HepG2 (cell line): ENCODE measurements around the gene ZNF540. TPM values are rescaled to one million over a fixed set of nuclear protein-coding genes. Genes with fewer than 3 reads are reported as not detected.
A peak's percentile ranks its signal among the peaks of the same experiment; 100 is the strongest.

Source experiments
- ATAC-seq: fragments of 200-7000 bp; cut with Tn5 transposase; 3 replicates; pipeline ENCODE4 v1.9.1; 2020; ENCODE audit warnings: mild to moderate bottlenecking, moderate library complexity
- BruUV-seq: library from RNA; stranded (reverse); fragments of 400-500 nt; replicated peaks from 2 replicates; lab custom pipeline; 2021; lab: Mats Ljungman, UMichigan
- CTCF ChIA-PET: fragments of 300-600 bp; formaldehyde crosslinking; extraction: SDS; loops from one replicate; lab custom pipeline; 2021; ENCODE audit warnings: low total read pairs, inconsistent platforms, low intra/inter-chr PET ratio; lab: Yijun Ruan, JAX
- POLR2A ChIA-PET: fragments of 350-600 bp; sonication (Branson Sonifier 250); formaldehyde crosslinking; loops from one replicate; lab custom pipeline; 2020; ENCODE audit warnings: antibody characterized with exemption, inconsistent platforms; lab: Yijun Ruan, JAX
- DNase-seq: peaks from one replicate; pipeline ENCODE4 v3.0.0-alpha.2; 2015; ENCODE audit warnings: low spot score
- FAIRE-seq: peaks from 3 replicates; lab custom pipeline; 2011; peaks lifted over from hg19 to GRCh38; lab: Jason Lieb, UNC
- H2AFZ ChIP-seq: one replicate; pipeline ENCODE4 v1.6.1; 2011; ENCODE audit warnings: low read length, inconsistent platforms
- H3K27ac ChIP-seq: fragments of 300-600 bp; 3 replicates; pipeline ENCODE4 v1.8.0; 2011; ENCODE audit warnings: mixed run types, mild to moderate bottlenecking, mixed read lengths, low read length, inconsistent platforms; ENCODE audit not compliant: insufficient read depth; ENCODE audit errors: extremely low read length
- H3K27me3 ChIP-seq, 2 experiments: fragments of 200-600 bp in 1 of 2; 2 replicates in 1 of 2; 3 replicates in 1 of 2; pipeline versions ENCODE4 v1.6.0 to v1.8.0; 2011; ENCODE audit warnings: low read length in 2 of 2, mild to moderate bottlenecking in 2 of 2, moderate library complexity in 2 of 2, inconsistent platforms in 1 of 2; ENCODE audit not compliant: insufficient read depth in 2 of 2, control insufficient read depth in 1 of 2
- H3K36me3 ChIP-seq, 2 experiments: fragments of 200-600 bp in 1 of 2; replicated peaks in 1 of 2; 2 replicates in 1 of 2; 3 replicates in 1 of 2; pipeline versions ENCODE4 v1.5.1 to v1.8.0; 2011; ENCODE audit warnings: low read length in 2 of 2, inconsistent platforms in 1 of 2; ENCODE audit not compliant: insufficient read depth in 2 of 2, control insufficient read depth in 1 of 2
- H3K4me1 ChIP-seq: 2 replicates; pipeline ENCODE4 v1.5.1; 2012; ENCODE audit warnings: low read length, inconsistent platforms; ENCODE audit not compliant: insufficient read depth
- H3K4me2 ChIP-seq: 2 replicates; pipeline ENCODE4 v1.6.0; 2011; ENCODE audit warnings: low read depth, low read length, inconsistent platforms
- H3K4me3 ChIP-seq, 3 experiments: fragments of 200-600 bp in 1 of 3; sonication (generic), shearing (Covaris generic) in 1 of 3; replicated peaks in 1 of 3; 2 replicates each; pipeline ENCODE4 v1.5.1; 2011 to 2016; ENCODE audit warnings: low read length in 3 of 3, inconsistent platforms in 2 of 3, low read depth in 2 of 3, mild to moderate bottlenecking in 2 of 3, control low read depth in 1 of 3, mixed read lengths in 1 of 3; ENCODE audit not compliant: insufficient read depth in 1 of 3
- H3K79me2 ChIP-seq: one replicate; pipeline ENCODE4 v1.6.1; 2011; ENCODE audit warnings: low read length, inconsistent platforms; ENCODE audit not compliant: insufficient read depth
- H3K9ac ChIP-seq: 2 replicates; pipeline ENCODE4 v1.6.0; 2011; ENCODE audit warnings: mild to moderate bottlenecking, low read depth, low read length, inconsistent platforms; ENCODE audit not compliant: insufficient read depth
- H3K9me3 ChIP-seq: 2 replicates; pipeline ENCODE4 v1.5.1; 2012; ENCODE audit warnings: mild to moderate bottlenecking, low read length
- H4K20me1 ChIP-seq: 2 replicates; pipeline ENCODE4 v1.6.0; 2011; ENCODE audit warnings: inconsistent platforms, mild to moderate bottlenecking, low read length, moderate library complexity; ENCODE audit not compliant: insufficient read depth
- GMEB1 ChIP-seq: sonication (generic); formaldehyde crosslinking; IDR thresholded peaks from 2 replicates; pipeline ENCODE4 v1.5.1; 2020; ENCODE audit warnings: missing genetic modification reagents, mild to moderate bottlenecking, borderline replicate concordance
- KMT2B ChIP-seq: IDR thresholded peaks from 2 replicates; pipeline ENCODE4 v1.6.1; 2016; ENCODE audit warnings: missing genetic modification reagents, missing compliant biosample characterization
- MED1 ChIP-seq: sonication (generic); formaldehyde crosslinking; IDR thresholded peaks from 2 replicates; pipeline ENCODE4 v1.4.0; 2020; ENCODE audit warnings: missing genetic modification reagents
- MXD1 ChIP-seq: sonication (generic); formaldehyde crosslinking; IDR thresholded peaks from 2 replicates; pipeline ENCODE4 v1.4.0; 2020; ENCODE audit warnings: mild to moderate bottlenecking, missing genetic modification reagents
- MXD3 ChIP-seq: IDR thresholded peaks from 2 replicates; pipeline ENCODE4 v1.6.1; 2016; ENCODE audit warnings: mild to moderate bottlenecking, missing biosample characterization, missing genetic modification reagents
- SOX13 ChIP-seq, 3 experiments: fragments of 450-650 bp in 1 of 3; sonication (generic) in 1 of 3; formaldehyde crosslinking in 1 of 3; IDR thresholded peaks in 2 of 3; conservative IDR thresholded peaks in 1 of 3; 2 replicates each; pipeline versions ENCODE4 v1.5.0 to v1.6.1; 2016 to 2020; ENCODE audit warnings: antibody characterized with exemption in 1 of 3, mild to moderate bottlenecking in 1 of 3, missing compliant biosample characterization in 1 of 3, missing genetic modification reagents in 1 of 3, moderate library complexity in 1 of 3
- THAP11 ChIP-seq: IDR thresholded peaks from 2 replicates; pipeline ENCODE4 v1.6.1; 2016; ENCODE audit warnings: missing biosample characterization, missing genetic modification reagents
- ZFY ChIP-seq: sonication (generic); formaldehyde crosslinking; IDR thresholded peaks from 2 replicates; pipeline ENCODE4 v1.4.0; 2020; ENCODE audit warnings: missing genetic modification reagents
- ZNF343 ChIP-seq: sonication (generic); formaldehyde crosslinking; IDR thresholded peaks from 2 replicates; pipeline ENCODE4 v1.4.0; 2020; ENCODE audit warnings: mild to moderate bottlenecking, missing genetic modification reagents
- ZNF350 ChIP-seq: sonication (generic); formaldehyde crosslinking; IDR thresholded peaks from 2 replicates; pipeline ENCODE4 v1.4.0; 2020; ENCODE audit warnings: mild to moderate bottlenecking, low read depth, missing genetic modification reagents, borderline replicate concordance
- ZNF552 ChIP-seq: sonication (generic); formaldehyde crosslinking; IDR thresholded peaks from 2 replicates; pipeline ENCODE4 v1.9.0; 2022; ENCODE audit warnings: missing genetic modification reagents, mild to moderate bottlenecking, borderline replicate concordance
- ZNF713 ChIP-seq: sonication (generic); formaldehyde crosslinking; IDR thresholded peaks from 2 replicates; pipeline ENCODE4 v1.4.0; 2020; ENCODE audit warnings: mild to moderate bottlenecking, missing genetic modification reagents
- WGBS: methylation state at CpG from one replicate; pipeline ENCODE4 v1.1.6; 2017; ENCODE audit warnings: low lambda C conversion rate; 5-methylcytosine and 5-hydroxymethylcytosine counted together
- in situ Hi-C: cut with HindIII; loops from 2 replicates; pipeline ENCODE4 v1.10.0; 2017; ENCODE audit warnings: low pct_unique_long_range_greater_than_20kb; ENCODE audit not compliant: extremely low pct_ligation_motif_present
- intact Hi-C: fragments of 100-400 bp; cut with micrococcal nuclease; formaldehyde crosslinking; loops from one replicate; pipeline ENCODE4 v1.10.0; 2022; ENCODE audit not compliant: unreplicated experiment
- polyA plus RNA-seq, 8 experiments: library from polyadenylated mRNA; depleted of rRNA in 3 of 8; stranded (reverse) in 7 of 8; unstranded in 1 of 8; fragments of >200 nt; fragmentation: Illumina TruSeq in 4 of 8; extraction: Trizol in 4 of 8; gene quantifications; 2 replicates each; pipeline versions ENCODE4 v1.2.1 to v1.2.3, GENCODE V29; 2011 to 2016; ENCODE audit warnings: low read depth in 4 of 8, missing spikeins in 1 of 8, mixed read lengths in 1 of 8; ENCODE audit not compliant: insufficient read depth in 1 of 8
- total RNA-seq, 5 experiments: library from RNA; depleted of rRNA; stranded (reverse); fragments of >200 nt; fragmentation: Illumina TruSeq; extraction: Trizol; gene quantifications; 2 replicates each; pipeline ENCODE4 v1.2.3, GENCODE V29; 2016; ENCODE audit warnings: low read depth in 1 of 5

Gene ZNF540
- total and polyA plus RNA-seq, 2 of the 13 experiments (the other 11 are each of a cell fraction or from before 2014, with no cell fraction given) = 0.21 to 0.40 TPM

GRCh38 chr19:37593996-37594303 is 726 bp upstream of the ZNF540 start:
- peaks cover 16% of the 10 kb centered on the region; the same call in 1 of the 2 replicates for H3K9me3 ChIP-seq
- H3K4me1 ChIP-seq = peaks cover 14% of the 10 kb centered on the region; the same call in 1 of the 2 replicates
- BruUV-seq = TSS peak; percentile 66
- H3K4me2 ChIP-seq = peak overlapping the region; percentile 93
- peak overlapping the region; percentile 70 to 96 (median 88) for H3K4me3 ChIP-seq
- no peak for TF ChIP-seq ZNF552
- TF ChIP-seq, all 625 proteins: peak for 0
- H3K9ac ChIP-seq = peak overlapping the region; percentile 71
- H4K20me1 ChIP-seq = no peaks in the 10 kb centered on the region
- H3K36me3 ChIP-seq = no peaks in the 10 kb centered on the region
- intact Hi-C loops = loop anchor here (2.0 to 5.0 kb wide), 2 partner anchors 63 to 127 kb away; partner anchors contain the start of genes ZFP30 and ZNF569
- no peaks in the 10 kb centered on the region; a peak in 1 of 5 replicates for H3K27me3 ChIP-seq
- H3K27ac ChIP-seq = peak overlapping the region; percentile 73
- in situ Hi-C loops = no loop called here
- ChIA-PET CTCF (no interaction called here), POLR2A (interaction anchor here (0.7 to 1.9 kb wide), 12 partner anchors 61 to 1066 kb away, joined by 3 to 11 read pairs (median 4); partner anchors contain the start of genes SIPA1L3, WDR87, ZFP30 and ZNF260)
- ATAC-seq (no peak), FAIRE-seq (no peak), DNase-seq (no peak)
- no peaks in the 10 kb centered on the region for H3K79me2 ChIP-seq
- peak overlapping the region; percentile 56 for H2AFZ ChIP-seq
- WGBS = 22% methylated on average over 4 of the region's 9 CpGs

GRCh38 chr19:37594982-37595382 is 306 bp downstream of the ZNF540 start:
- in situ Hi-C loops = no loop called here
- DNase-seq = no peak
- peak; percentile 69 for ATAC-seq
- no peaks in the 10 kb centered on the region for H3K36me3 ChIP-seq
- TSS peak; percentile 54 for BruUV-seq
- intact Hi-C loops = loop anchor here (2.0 to 5.0 kb wide), 2 partner anchors 62 to 128 kb away; partner anchors contain the start of genes ZFP30 and ZNF569
- FAIRE-seq = no peak
- peak overlapping the region; percentile 71 for H3K9ac ChIP-seq
- peak overlapping the region; percentile 70 to 96 (median 88) for H3K4me3 ChIP-seq
- H3K4me1 ChIP-seq = peaks cover 14% of the 10 kb centered on the region; the same call in 1 of the 2 replicates
- peak overlapping the region; percentile 90 for H2AFZ ChIP-seq
- peak overlapping the region; percentile 93 for H3K4me2 ChIP-seq
- H4K20me1 ChIP-seq = no peaks in the 10 kb centered on the region
- no peaks in the 10 kb centered on the region; a peak in 1 of 5 replicates for H3K27me3 ChIP-seq
- no peak overlapping the region for H3K27ac ChIP-seq
- WGBS = 1% methylated on average over 12 of the region's 20 CpGs
- CTCF ChIA-PET = no interaction called here
- H3K9me3 ChIP-seq = peaks cover 12% of the 10 kb centered on the region; the same call in 1 of the 2 replicates
- no peaks in the 10 kb centered on the region for H3K79me2 ChIP-seq
- POLR2A ChIA-PET = interaction anchor here (0.8 to 1.9 kb wide), 16 partner anchors 58 to 1216 kb away, joined by 3 to 11 read pairs (median 4); partner anchors contain the start of genes SIPA1L3, WDR87, ZFP30 and ZNF260
- peak; percentile 9; the same call in 1 of the 2 replicates for TF ChIP-seq ZNF343 (CRISPR knock-in tag)
- TF ChIP-seq ZFY (CRISPR knock-in tag) = no peak
- TF ChIP-seq THAP11 = peak; percentile 30; the same call in 1 of the 2 replicates
- TF ChIP-seq KMT2B = peak; percentile 15; the same call in 1 of the 2 replicates
- TF ChIP-seq ZNF350 (CRISPR knock-in tag) = peak; percentile 4; the same call in 1 of the 2 replicates
- TF ChIP-seq MED1 (CRISPR knock-in tag) = no peak
- no peak for TF ChIP-seq ZNF713
- 0 out of 2 replicates have a peak, but pooled peaks have one; percentile 70 for TF ChIP-seq GMEB1
- TF ChIP-seq SOX13 (IDR thresholded peaks at IDR 0.05) = no peak
- 0 out of 4 replicates have a peak, but pooled peaks of 1 of the 2 experiments have one; percentile 0 for TF ChIP-seq SOX13 (CRISPR knock-in tag; conservative IDR thresholded peaks at IDR 0.05 in 1 of 2, IDR thresholded peaks at IDR 0.05 in 1 of 2)
- TF ChIP-seq MXD3 = no peak
- TF ChIP-seq MXD1 = 0 out of 2 replicates have a peak, but pooled peaks have one; percentile 0
